GM12878 (cell line): ENCODE data around the gene TET3. TPM values are rescaled to one million over a fixed set of nuclear protein-coding genes. Genes with fewer than 3 reads are reported as not detected.

Experiments
- ATAC-seq: fragments of 200-7000 bp; cut with Tn5 transposase; 3 replicates; pipeline ENCODE4 v1.9.1; 2020; ENCODE audit warnings: mild to moderate bottlenecking, moderate library complexity
- BruUV-seq: library from RNA; stranded (reverse); fragments of 400-500 nt; replicated peaks from 2 replicates; lab custom pipeline; 2021; lab: Mats Ljungman, UMichigan
- CTCF ChIA-PET: fragments of 300-600 bp; sonication (Branson Sonifier 250); formaldehyde crosslinking; extraction: SDS; loops from one replicate; lab custom pipeline; 2021; ENCODE audit warnings: inconsistent platforms; lab: Yijun Ruan, JAX
- POLR2A ChIA-PET: fragments of 350-600 bp; formaldehyde crosslinking; extraction: SDS; loops from one replicate; lab custom pipeline; 2021; ENCODE audit warnings: inconsistent platforms; lab: Charles Lee
- RAD21 ChIA-PET: fragments of 300-600 bp; sonication (Branson Sonifier 250); formaldehyde crosslinking; loops from one replicate; lab custom pipeline; 2023; ENCODE audit warnings: antibody characterized with exemption; ENCODE audit not compliant: unreplicated experiment; lab: Charles Lee
- SMC1A ChIA-PET: fragments of 300-600 bp; sonication (Branson Sonifier 250); formaldehyde crosslinking; loops from one replicate; lab custom pipeline; 2023; ENCODE audit not compliant: unreplicated experiment, uncharacterized antibody; lab: Charles Lee
- DNase-seq: peaks from one replicate; pipeline ENCODE4 v3.0.0-alpha.2; 2011; ENCODE audit warnings: low read depth, low spot score
- FAIRE-seq: peaks from 3 replicates; lab custom pipeline; 2011; peaks lifted over from hg19 to GRCh38; lab: Jason Lieb, UNC
- H2AFZ ChIP-seq: 2 replicates; pipeline ENCODE4 v1.6.0; 2011; ENCODE audit warnings: low read depth, low read length, control low read depth; ENCODE audit not compliant: control insufficient read depth
- H3K27ac ChIP-seq: 2 replicates; pipeline ENCODE4 v1.5.1; 2011; ENCODE audit warnings: control low read depth; ENCODE audit not compliant: control insufficient read depth, insufficient read depth
- H3K27me3 ChIP-seq, 2 experiments: replicated peaks in 1 of 2; 2 replicates each; pipeline versions ENCODE4 v1.6.0 to v1.6.1; 2011; ENCODE audit warnings: low read length in 1 of 2; ENCODE audit not compliant: control insufficient read depth in 2 of 2, insufficient read depth in 2 of 2
- H3K36me3 ChIP-seq, 2 experiments: 2 replicates each; pipeline ENCODE4 v1.5.1; 2011; ENCODE audit warnings: low read length in 1 of 2; ENCODE audit not compliant: control insufficient read depth in 2 of 2, insufficient read depth in 2 of 2
- H3K4me1 ChIP-seq: 2 replicates; pipeline ENCODE4 v1.6.1; 2011; ENCODE audit warnings: mild to moderate bottlenecking, low read length, moderate library complexity, mixed read lengths; ENCODE audit not compliant: control insufficient read depth, insufficient read depth
- H3K4me2 ChIP-seq: 2 replicates; pipeline ENCODE4 v1.6.0; 2011; ENCODE audit warnings: control low read depth; ENCODE audit not compliant: control insufficient read depth, insufficient read depth
- H3K4me3 ChIP-seq: fragments of 200-600 bp; sonication (generic); 2 replicates; pipeline ENCODE4 v1.5.1; 2016
- H3K79me2 ChIP-seq: 2 replicates; pipeline ENCODE4 v1.6.0; 2011; ENCODE audit warnings: low read length; ENCODE audit not compliant: control insufficient read depth, insufficient read depth
- H3K9ac ChIP-seq: 2 replicates; pipeline ENCODE4 v1.8.0; 2011; ENCODE audit warnings: low read length, control low read depth, mixed read lengths; ENCODE audit not compliant: control insufficient read depth, insufficient read depth
- H3K9me3 ChIP-seq: replicated peaks from 3 replicates; pipeline ENCODE4 v1.5.1; 2011; ENCODE audit warnings: mild to moderate bottlenecking, low read length; ENCODE audit not compliant: control insufficient read depth, insufficient read depth
- H4K20me1 ChIP-seq: 2 replicates; pipeline ENCODE4 v1.6.0; 2011; ENCODE audit not compliant: control insufficient read depth, insufficient read depth
- EGR1 ChIP-seq, 2 experiments: IDR thresholded peaks; 1 replicate in 1 of 2; 2 replicates in 1 of 2; pipeline ENCODE4 v1.6.1; 2011 to 2012; ENCODE audit warnings: low read depth in 2 of 2, low read length in 2 of 2, borderline replicate concordance in 1 of 2, mild to moderate bottlenecking in 1 of 2, moderate library complexity in 1 of 2
- KLF5 ChIP-seq: fragments of 450-650 bp; IDR thresholded peaks from 2 replicates; pipeline ENCODE4 v1.6.1; 2014; ENCODE audit warnings: mild to moderate bottlenecking; ENCODE audit not compliant: partially characterized antibody
- ZBED1 ChIP-seq: IDR thresholded peaks from 2 replicates; pipeline ENCODE4 v1.6.1; 2016; ENCODE audit warnings: borderline replicate concordance
- WGBS: methylation state at CpG from one replicate; pipeline ENCODE4 v1.1.6; 2016; ENCODE audit warnings: low lambda C conversion rate; ENCODE audit not compliant: insufficient replicate concordance, insufficient coverage; ENCODE audit errors: missing lambda C conversion rate; 5-methylcytosine and 5-hydroxymethylcytosine counted together
- in situ Hi-C: fragments of 300-500 bp; cut with MboI; formaldehyde crosslinking; loops from 9 replicates; pipeline ENCODE4 v1.14.3; 2018; ENCODE audit warnings: mixed read lengths
- intact Hi-C: fragments of 100-400 bp; cut with micrococcal nuclease; formaldehyde crosslinking; loops from one replicate; pipeline ENCODE4 v1.14.2; 2022; ENCODE audit not compliant: unreplicated experiment
- polyA plus RNA-seq, 11 experiments: library from polyadenylated mRNA; depleted of rRNA in 4 of 11; unstranded in 6 of 11; stranded (reverse) in 5 of 11; fragments of >200 nt; fragmentation: Nextera tagmentation in 4 of 11; fragmentation: Illumina TruSeq in 1 of 11; extraction: Ambion mirVana in 4 of 11; extraction: Trizol in 1 of 11; gene quantifications; 1 replicate in 1 of 11; 2 replicates in 10 of 11; pipeline versions ENCODE4 v1.2.1 to v1.2.3, GENCODE V29; 2011 to 2016; ENCODE audit warnings: inconsistent platforms in 2 of 11, missing spikeins in 2 of 11, low read depth in 1 of 11
- total RNA-seq, 4 experiments: library from RNA; depleted of rRNA in 3 of 4; stranded (reverse); fragments of >200 nt in 3 of 4; fragmentation: Illumina TruSeq in 1 of 4; extraction: Trizol in 1 of 4; gene quantifications; 2 replicates each; pipeline versions ENCODE4 v1.2.1 to v1.2.3, GENCODE V29; 2013 to 2021

The TET3 gene
- total and polyA plus RNA-seq, 10 of the 15 experiments (the other 5 are each of a cell fraction or from before 2014, with no cell fraction given): 0.77 to 25.9 (median 8.5) TPM

- WGBS: 78% methylated on average over 8 of the region's 8 CpGs
- RAD21 ChIA-PET: interaction anchor here (1.6 kb wide), 1 partner anchor 11 kb away, joined by 5 read pairs; no protein-coding TSS in a partner anchor
These were observed 13.7 kb downstream of the TET3 start for GRCh38 chr2:73998451-73998850.

GRCh38 chr2:73998933-73999332 lies 14.2 kb downstream of the TET3 start:
- intact Hi-C loops (no loop called here), in situ Hi-C loops (no loop called here)
- POLR2A ChIA-PET: interaction anchor here (0.6 kb wide), 1 partner anchor 21 kb away, joined by 4 read pairs; no protein-coding TSS in a partner anchor
- no peaks in the 10 kb centered on the region for H3K27me3 ChIP-seq
- no peak overlapping the region for H3K4me3 ChIP-seq
- TSS peak; percentile 18 for BruUV-seq
- TF ChIP-seq EGR1 (IDR thresholded peaks at IDR 0.05; ENCODE audit: borderline replicate concordance in 1 of 2, low read depth in 2 of 2, low read length in 2 of 2): peak in 1 of 2 experiments; percentile 29; a peak in 1 of 3 replicates
- TF ChIP-seq KLF5: no peak
- 58% methylated on average over 4 of the region's 4 CpGs for WGBS
- H3K36me3 ChIP-seq: peaks cover 13 to 14% of the 10 kb centered on the region in 2 experiments; a peak in 3 of 4 replicates
- no peaks in the 10 kb centered on the region for H3K9me3 ChIP-seq
- SMC1A ChIA-PET: no interaction called here
- H2AFZ ChIP-seq: no peak overlapping the region
- peaks cover 30% of the 10 kb centered on the region for H3K4me1 ChIP-seq
- no peak for FAIRE-seq
- no peak for ATAC-seq
- CTCF ChIA-PET: no interaction called here
- H3K4me2 ChIP-seq: no peak overlapping the region
- peaks cover 97% of the 10 kb centered on the region for H3K79me2 ChIP-seq
- H4K20me1 ChIP-seq: peaks cover 27% of the 10 kb centered on the region
- no peak overlapping the region for H3K9ac ChIP-seq
- DNase-seq: no peak
- RAD21 ChIA-PET: interaction anchor here (1.6 kb wide), 1 partner anchor 11 kb away, joined by 5 read pairs; no protein-coding TSS in a partner anchor
- no peak overlapping the region for H3K27ac ChIP-seq

More at GRCh38 chr2:73998451-73998850, 13.7 kb downstream of the TET3 start:
- Histone ChIP-seq H3K4me2 (peak overlapping the region; percentile 27; the same call in 1 of the 2 replicates), H3K9me3 (no peaks in the 10 kb centered on the region), H3K27ac (no peak overlapping the region), H2AFZ (no peak overlapping the region), H3K36me3 (peaks cover 13 to 16% of the 10 kb centered on the region in 2 experiments; a peak in 3 of 4 replicates), H3K27me3 (no peaks in the 10 kb centered on the region), H3K79me2 (peaks cover 97% of the 10 kb centered on the region), H3K9ac (no peak overlapping the region), H3K4me3 (no peak overlapping the region; the same call in 1 of the 2 replicates), H4K20me1 (peaks cover 28% of the 10 kb centered on the region), H3K4me1 (peaks cover 34% of the 10 kb centered on the region)
- ATAC-seq (no peak), FAIRE-seq (no peak), DNase-seq (no peak)
- POLR2A ChIA-PET: interaction anchor here (1.1 kb wide), 1 partner anchor 82 kb away, joined by 3 read pairs; no protein-coding TSS in a partner anchor
- in situ Hi-C loops (no loop called here), intact Hi-C loops (no loop called here)
- CTCF ChIA-PET: interaction anchor here (0.7 to 1.3 kb wide), 2 partner anchors 16 to 18 kb away, joined by 3 to 4 read pairs; no protein-coding TSS in a partner anchor
- no TSS peak for BruUV-seq
- TF ChIP-seq ZBED1: no peak
- SMC1A ChIA-PET: interaction anchor here (3.0 kb wide), 1 partner anchor 11 kb away, joined by 14 read pairs; no protein-coding TSS in a partner anchor
